Ovary (tissue), 9 donors: ENCODE measurements around the gene KCNQ5. TPM values are rescaled to one million over a fixed set of nuclear protein-coding genes. Genes with fewer than 3 reads are reported as not detected.
"Not testable (repeated sequence)": the region's sequence is repeated elsewhere in the genome, so short reads cannot be mapped to it uniquely, and the experiment has no call there.

ENCODE experiments used
- DNase-seq, 5 donors: peaks; one replicate each; pipeline ENCODE4 v3.0.0-alpha.2; 2019 to 2020
- H3K27ac ChIP-seq, 2 donors: fragments of 200-600 bp; one replicate each; pipeline versions ENCODE4 v1.5.1 to v1.8.0; 2019 to 2022
- H3K27me3 ChIP-seq: fragments of 200-600 bp; one replicate; pipeline ENCODE4 v1.8.0; 2022
- H3K36me3 ChIP-seq: fragments of 200-600 bp; sonication (generic); one replicate; pipeline ENCODE4 v1.5.1; 2019
- H3K4me1 ChIP-seq: one replicate; pipeline ENCODE4 v1.8.1; 2013; ENCODE audit warnings: mild to moderate bottlenecking, moderate library complexity; ENCODE audit not compliant: insufficient read depth
- H3K4me3 ChIP-seq: fragments of 200-600 bp; sonication (generic); one replicate; pipeline ENCODE4 v1.5.1; 2017
- H3K9me3 ChIP-seq, 2 donors: fragments of 200-600 bp in 1 of 2; sonication (generic) in 1 of 2; one replicate each; pipeline versions ENCODE4 v1.5.1 to v1.8.1; 2013 to 2019; ENCODE audit warnings: mild to moderate bottlenecking in 1 of 2, moderate library complexity in 1 of 2
- CTCF ChIP-seq, 3 donors: fragments of 450-650 bp in 2 of 3; fragments of 200-600 bp in 1 of 3; IDR thresholded peaks; one replicate each; pipeline versions ENCODE4 v1.5.1 to v1.8.0; 2016 to 2022; ENCODE audit warnings: antibody characterized with exemption in 3 of 3, mild to moderate bottlenecking in 1 of 3
- EP300 ChIP-seq: sonication (generic); formaldehyde crosslinking; IDR thresholded peaks from one replicate; pipeline ENCODE4 v1.6.1; 2017; ENCODE audit warnings: antibody characterized with exemption
- POLR2A ChIP-seq: fragments of 450-650 bp; IDR thresholded peaks from one replicate; pipeline ENCODE4 v1.6.1; 2017; ENCODE audit warnings: antibody characterized with exemption, mild to moderate bottlenecking, moderate library complexity
- WGBS, 3 donors: extraction: QIAGEN DNeasy Blood & Tissue Kit in 1 of 3; methylation state at CpG; one replicate each; pipeline versions ENCODE4 v1.1.5 to v1.1.7; 2013 to 2017; 5-methylcytosine and 5-hydroxymethylcytosine counted together
- intact Hi-C, 4 donors: fragments of 100-400 bp; cut with DNase I; formaldehyde crosslinking; loops; one replicate each; pipeline versions ENCODE4 v1.11.0 to v1.15.1; 2022 to 2023
- polyA plus RNA-seq, 2 donors: library from polyadenylated mRNA; stranded (reverse); fragments of 200-250 nt in 1 of 2; fragments of 350-450 nt in 1 of 2; fragmentation: Illumina TruSeq in 1 of 2; extraction: RNeasy Lipid Tissue Mini Kit (QIAGEN cat#74804) in 1 of 2; gene quantifications; one replicate each; pipeline ENCODE4 v1.2.3, GENCODE V29; 2013 to 2014
- total RNA-seq, 7 donors: library from RNA; depleted of rRNA in 2 of 7; stranded (reverse); fragments of >200 nt in 2 of 7; fragmentation: NEBNext Ultra II Directional in 3 of 7; extraction: Animal tissue kit (Norgen Biotek cat#: 25700) in 3 of 7; gene quantifications; one replicate each; pipeline versions ENCODE4 v1.1.0 to v1.2.4, GENCODE V29; 2016 to 2023
- donor health status: DM: no; HTN: no; CAD: no; lungs with moderate emphysema.
- donor health status: DM: no; HTN: no; CAD: no.
- donor health status: Bipolar disorder and iron deficiency.
- donor health status: DM: yes; HTN: yes; CAD: no.
- donor health status: DM: no; HTN: no; CAD: no.
- donor health status: DM: yes; HTN: yes; CAD: no.

The KCNQ5 gene
- total and polyA plus RNA-seq, 9 donors = 0.02 to 0.80 (median 0.15) TPM; not detected in 2

- Histone ChIP-seq H3K9me3 (no peaks in the 10 kb centered on the region), H3K27me3 (no peaks in the 10 kb centered on the region), H3K27ac (no peak overlapping the region), H3K36me3 (no peaks in the 10 kb centered on the region), H3K4me3 (no peak overlapping the region), H3K4me1 (no peaks in the 10 kb centered on the region)
- intact Hi-C loops = no loop called here
- TF ChIP-seq CTCF (IDR thresholded peaks at IDR 0.05) (no peak), POLR2A (no peak), EP300 (no peak)
- DNase-seq = no peak
- 66 to 76% (median 69%) methylated on average over 6 of the region's 6 CpGs for WGBS, 3 donors
These were observed 558.3 kb downstream of the KCNQ5 start for GRCh38 chr6:73180076-73180738.

- DNase-seq = no peak
- Histone ChIP-seq H3K4me3 (no peak overlapping the region), H3K4me1 (no peaks in the 10 kb centered on the region), H3K27me3 (no peaks in the 10 kb centered on the region), H3K27ac (no peak overlapping the region), H3K9me3 (no peaks in the 10 kb centered on the region), H3K36me3 (no peaks in the 10 kb centered on the region)
- no peak for TF ChIP-seq POLR2A
- peak in 2 of 3 donors; percentile 40 to 42 for TF ChIP-seq CTCF (IDR thresholded peaks at IDR 0.05)
- WGBS, 3 donors = 5 to 14% (median 6%) methylated on average over 7 of the region's 7 CpGs
- intact Hi-C loops = no loop called here
These were observed 559.1 kb downstream of the KCNQ5 start for GRCh38 chr6:73180763-73181619.

GRCh38 chr6:73182021-73182607 lies 560.2 kb downstream of the KCNQ5 start:
- H3K27me3 ChIP-seq = no peaks in the 10 kb centered on the region
- no peak overlapping the region for H3K27ac ChIP-seq
- WGBS, 3 donors = 70 to 81% (median 72%) methylated on average over 2 of the region's 2 CpGs
- no peak for DNase-seq
- no peak overlapping the region for H3K4me3 ChIP-seq
- no peak for TF ChIP-seq EP300
- TF ChIP-seq CTCF (IDR thresholded peaks at IDR 0.05) = no peak
- H3K4me1 ChIP-seq = no peaks in the 10 kb centered on the region
- no peaks in the 10 kb centered on the region for H3K9me3 ChIP-seq
- H3K36me3 ChIP-seq = no peaks in the 10 kb centered on the region
- intact Hi-C loops = no loop called here

- intact Hi-C loops, H3K36me3 ChIP-seq, H3K4me3 ChIP-seq, H3K4me1 ChIP-seq, H3K27me3 ChIP-seq, H3K9me3 ChIP-seq, H3K27ac ChIP-seq, DNase-seq: not testable (repeated sequence)
- 90 to 96% (median 94%) methylated on average over 4 of the region's 4 CpGs for WGBS, 3 donors
These were observed 571.4 kb downstream of the KCNQ5 start for GRCh38 chr6:73193302-73193701.
